Fibroblast of lung (primary cell): ENCODE data around the gene NT5C1A. TPM values are rescaled to one million over a fixed set of nuclear protein-coding genes. Genes with fewer than 3 reads are reported as not detected.

Experiments
- DNase-seq, 2 donors: peaks; one replicate each; pipeline versions ENCODE4 v3.0.0 to v3.0.0-alpha.2; 2010; ENCODE audit warnings: low read depth in 2 of 2
- H2AFZ ChIP-seq: 2 replicates; pipeline ENCODE4 v1.5.1; 2012; ENCODE audit warnings: low read length, control low read depth, inconsistent platforms
- H3K27ac ChIP-seq: 2 replicates; pipeline ENCODE4 v1.5.1; 2011; ENCODE audit warnings: low read length, control low read depth; ENCODE audit not compliant: insufficient read depth
- H3K27me3 ChIP-seq: 2 replicates; pipeline ENCODE4 v1.5.1; 2011; ENCODE audit warnings: mild to moderate bottlenecking, low read length; ENCODE audit not compliant: control insufficient read depth, insufficient read depth
- H3K36me3 ChIP-seq: 2 replicates; pipeline ENCODE4 v1.5.1; 2011; ENCODE audit warnings: low read length; ENCODE audit not compliant: control insufficient read depth, insufficient read depth
- H3K4me1 ChIP-seq: 2 replicates; pipeline ENCODE4 v1.5.1; 2011; ENCODE audit warnings: low read length; ENCODE audit not compliant: control insufficient read depth, insufficient read depth; ENCODE audit errors: extremely low read depth
- H3K4me2 ChIP-seq: 2 replicates; pipeline ENCODE4 v1.5.1; 2011; ENCODE audit warnings: low read length, control low read depth; ENCODE audit not compliant: insufficient read depth; ENCODE audit errors: extremely low read depth
- H3K4me3 ChIP-seq, 4 experiments: fragments of 200-600 bp in 1 of 4; sonication (generic) in 1 of 4; replicated peaks in 1 of 4; 2 replicates each; pipeline ENCODE4 v1.5.1; 2011 to 2016; ENCODE audit warnings: low read length in 4 of 4, low read depth in 3 of 4, mild to moderate bottlenecking in 3 of 4, control low read depth in 2 of 4, inconsistent platforms in 1 of 4, mixed read lengths in 1 of 4; ENCODE audit not compliant: insufficient read depth in 1 of 4; ENCODE audit errors: control extremely low read depth in 1 of 4
- H3K79me2 ChIP-seq: 2 replicates; pipeline ENCODE4 v1.5.1; 2012; ENCODE audit warnings: mild to moderate bottlenecking, low read length, inconsistent platforms; ENCODE audit not compliant: control insufficient read depth, insufficient read depth
- H3K9ac ChIP-seq: 2 replicates; pipeline ENCODE4 v1.5.1; 2011; ENCODE audit warnings: mild to moderate bottlenecking, low read length, control low read depth; ENCODE audit not compliant: insufficient read depth
- H3K9me3 ChIP-seq: 2 replicates; pipeline ENCODE4 v1.5.1; 2012; ENCODE audit warnings: low read depth, low read length; ENCODE audit not compliant: control insufficient read depth, insufficient read depth
- H4K20me1 ChIP-seq: 2 replicates; pipeline ENCODE4 v1.5.1; 2011; ENCODE audit warnings: low read length; ENCODE audit not compliant: control insufficient read depth, insufficient read depth; ENCODE audit errors: extremely low read depth
- EZH2 ChIP-seq: IDR thresholded peaks from 2 replicates; pipeline ENCODE4 v1.5.1; 2012; ENCODE audit warnings: low read length, control low read depth, mild to moderate bottlenecking; ENCODE audit errors: missing control alignments
- polyA plus RNA-seq, 2 donors: library from polyadenylated mRNA; depleted of rRNA in 1 of 2; stranded (reverse) in 1 of 2; unstranded in 1 of 2; fragments of >200 nt; gene quantifications; 2 replicates each; pipeline ENCODE4 v1.2.1, GENCODE V29; 2011 to 2012; ENCODE audit warnings: missing spikeins in 1 of 2
- total RNA-seq: library from RNA; depleted of rRNA; stranded (reverse); fragments of >200 nt; gene quantifications from 2 replicates; pipeline ENCODE4 v1.2.1, GENCODE V29; 2014
- TF ChIP-seq, protein P1 (sequence below), 2 donors: IDR thresholded peaks in 1 of 2; conservative IDR thresholded peaks in 1 of 2; 1 replicate in 1 of 2; 2 replicates in 1 of 2; pipeline ENCODE4 v1.5.1; 2011 to 2012; ENCODE audit warnings: low read length in 2 of 2, control low read depth in 1 of 2, inconsistent platforms in 1 of 2, low read depth in 1 of 2, mild to moderate bottlenecking in 1 of 2

The NT5C1A gene
- total and polyA plus RNA-seq, 2 donors (not counting 1 experiment from before 2014, with no cell fraction given) = not detected

DNA sequence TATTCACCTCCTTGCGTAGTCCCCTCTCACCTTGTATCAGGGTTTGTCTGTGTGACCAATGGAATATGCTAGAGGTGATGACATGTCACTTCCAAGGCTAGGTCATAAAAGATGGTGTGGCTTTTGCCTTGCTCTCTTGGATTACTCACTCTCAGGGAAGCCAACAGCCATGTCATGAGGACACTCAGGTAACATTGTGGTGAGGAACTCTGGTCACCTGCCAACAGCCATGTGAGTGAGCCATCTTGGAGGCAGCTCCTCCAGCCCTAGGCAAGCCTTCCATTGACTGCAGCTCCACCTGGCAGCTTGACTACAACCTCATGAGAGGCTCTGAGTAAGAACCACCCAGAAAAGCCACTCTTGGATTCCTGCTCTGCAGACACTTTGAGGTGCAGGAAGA is 21.5 kb downstream of the NT5C1A start:
- no peaks in the 10 kb centered on the region for H3K36me3 ChIP-seq
- no peak overlapping the region for H3K9ac ChIP-seq
- peaks cover 5% of the 10 kb centered on the region for H3K27me3 ChIP-seq
- no peak overlapping the region for H3K4me3 ChIP-seq
- no peak overlapping the region for H3K27ac ChIP-seq
- TF ChIP-seq, protein P1, sequence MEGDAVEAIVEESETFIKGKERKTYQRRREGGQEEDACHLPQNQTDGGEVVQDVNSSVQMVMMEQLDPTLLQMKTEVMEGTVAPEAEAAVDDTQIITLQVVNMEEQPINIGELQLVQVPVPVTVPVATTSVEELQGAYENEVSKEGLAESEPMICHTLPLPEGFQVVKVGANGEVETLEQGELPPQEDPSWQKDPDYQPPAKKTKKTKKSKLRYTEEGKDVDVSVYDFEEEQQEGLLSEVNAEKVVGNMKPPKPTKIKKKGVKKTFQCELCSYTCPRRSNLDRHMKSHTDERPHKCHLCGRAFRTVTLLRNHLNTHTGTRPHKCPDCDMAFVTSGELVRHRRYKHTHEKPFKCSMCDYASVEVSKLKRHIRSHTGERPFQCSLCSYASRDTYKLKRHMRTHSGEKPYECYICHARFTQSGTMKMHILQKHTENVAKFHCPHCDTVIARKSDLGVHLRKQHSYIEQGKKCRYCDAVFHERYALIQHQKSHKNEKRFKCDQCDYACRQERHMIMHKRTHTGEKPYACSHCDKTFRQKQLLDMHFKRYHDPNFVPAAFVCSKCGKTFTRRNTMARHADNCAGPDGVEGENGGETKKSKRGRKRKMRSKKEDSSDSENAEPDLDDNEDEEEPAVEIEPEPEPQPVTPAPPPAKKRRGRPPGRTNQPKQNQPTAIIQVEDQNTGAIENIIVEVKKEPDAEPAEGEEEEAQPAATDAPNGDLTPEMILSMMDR (conservative IDR thresholded peaks at IDR 0.05 in 1 of 2, IDR thresholded peaks at IDR 0.05 in 1 of 2; ENCODE audit: low read depth in 1 of 2, low read length in 2 of 2) = no peak
- TF ChIP-seq EZH2 = no peak
- no peaks in the 10 kb centered on the region for H4K20me1 ChIP-seq
- no peaks in the 10 kb centered on the region for H3K79me2 ChIP-seq
- no peaks in the 10 kb centered on the region for H3K9me3 ChIP-seq
- DNase-seq = no peak
- no peak overlapping the region for H3K4me2 ChIP-seq
- H2AFZ ChIP-seq = no peak overlapping the region
- H3K4me1 ChIP-seq = peaks cover 13% of the 10 kb centered on the region

GRCh38 chr1:39649636-39650185 is 22.2 kb downstream of the NT5C1A start:
- DNase-seq = no peak
- no peaks in the 10 kb centered on the region for H3K9me3 ChIP-seq

DNA sequence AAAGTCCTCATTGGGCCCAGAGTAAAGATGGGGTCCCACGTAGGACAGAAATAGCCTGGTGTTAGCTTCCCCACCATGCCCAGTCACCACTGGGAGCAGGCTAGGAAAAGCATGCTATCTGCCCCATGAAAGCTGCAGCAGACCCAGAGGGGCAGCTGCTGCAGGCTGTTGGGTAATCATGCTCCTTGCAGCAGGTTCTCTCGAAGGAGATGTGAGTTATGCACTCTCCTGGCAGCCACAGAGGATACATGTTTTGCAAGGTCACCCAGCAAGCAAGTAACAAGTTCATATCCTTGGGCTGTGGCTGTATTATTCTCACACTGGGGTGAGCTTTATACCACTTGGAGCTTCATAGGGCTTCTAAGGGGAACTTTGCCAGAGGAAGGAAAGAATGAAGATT is 23.4 kb downstream of the NT5C1A start:
- H3K4me3 ChIP-seq = no peak overlapping the region
- no peak overlapping the region for H3K4me2 ChIP-seq
- peaks cover 13% of the 10 kb centered on the region for H3K4me1 ChIP-seq
- no peak for TF ChIP-seq EZH2
- TF ChIP-seq, protein P1 (conservative IDR thresholded peaks at IDR 0.05 in 1 of 2, IDR thresholded peaks at IDR 0.05 in 1 of 2; ENCODE audit: low read depth in 1 of 2, low read length in 2 of 2) = no peak
- no peak overlapping the region for H2AFZ ChIP-seq
- H3K27me3 ChIP-seq = peaks cover 2% of the 10 kb centered on the region
- H4K20me1 ChIP-seq = no peaks in the 10 kb centered on the region
- H3K79me2 ChIP-seq = no peaks in the 10 kb centered on the region
- no peaks in the 10 kb centered on the region for H3K36me3 ChIP-seq
- H3K9me3 ChIP-seq = no peaks in the 10 kb centered on the region
- DNase-seq = no peak
- no peak overlapping the region for H3K27ac ChIP-seq
- no peak overlapping the region for H3K9ac ChIP-seq

More at GRCh38 chr1:39649636-39650185, 22.2 kb downstream of the NT5C1A start:
- no peak for TF ChIP-seq EZH2
- TF ChIP-seq, protein P1 (conservative IDR thresholded peaks at IDR 0.05 in 1 of 2, IDR thresholded peaks at IDR 0.05 in 1 of 2; ENCODE audit: low read depth in 1 of 2, low read length in 2 of 2) = no peak
- H3K9ac ChIP-seq = no peak overlapping the region
- H3K36me3 ChIP-seq = no peaks in the 10 kb centered on the region
- no peak overlapping the region for H3K4me3 ChIP-seq
- peaks cover 5% of the 10 kb centered on the region for H3K27me3 ChIP-seq
- no peaks in the 10 kb centered on the region for H3K79me2 ChIP-seq
- H2AFZ ChIP-seq = no peak overlapping the region
- no peak overlapping the region for H3K27ac ChIP-seq
- no peaks in the 10 kb centered on the region for H4K20me1 ChIP-seq
- H3K4me1 ChIP-seq = peaks cover 13% of the 10 kb centered on the region
- no peak overlapping the region for H3K4me2 ChIP-seq
